ENCODE measurements around the gene ZNF319.

Gene ZNF319

DNA sequence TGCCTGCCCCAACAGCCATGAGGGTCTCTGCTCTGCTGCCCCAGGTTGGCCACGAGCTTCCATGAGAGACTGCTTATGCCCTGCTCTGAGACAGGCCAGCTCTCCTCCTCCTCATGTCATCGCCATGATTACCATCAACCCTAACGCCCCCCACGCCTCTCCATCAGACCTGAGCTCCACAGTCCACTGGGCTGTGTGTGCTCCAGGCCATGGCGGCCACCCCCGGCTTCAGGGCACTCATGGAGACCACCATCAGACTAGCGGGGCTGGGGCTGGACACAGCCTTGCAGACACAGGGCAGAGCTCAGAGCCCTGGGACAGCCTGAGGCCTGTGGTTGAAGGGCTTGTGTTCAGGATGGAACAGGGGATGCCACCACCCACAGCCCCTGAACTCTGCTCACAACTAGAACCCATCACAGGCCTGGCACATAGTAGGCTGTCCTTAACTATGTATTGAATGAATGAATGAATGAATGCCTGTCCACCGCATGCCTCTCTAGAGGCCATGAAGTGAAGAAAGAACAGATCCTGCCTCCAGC lies 44.1 kb downstream of the ZNF319 start:
- no peak for DNase-seq (ENCODE audit: low read depth)

DNA sequence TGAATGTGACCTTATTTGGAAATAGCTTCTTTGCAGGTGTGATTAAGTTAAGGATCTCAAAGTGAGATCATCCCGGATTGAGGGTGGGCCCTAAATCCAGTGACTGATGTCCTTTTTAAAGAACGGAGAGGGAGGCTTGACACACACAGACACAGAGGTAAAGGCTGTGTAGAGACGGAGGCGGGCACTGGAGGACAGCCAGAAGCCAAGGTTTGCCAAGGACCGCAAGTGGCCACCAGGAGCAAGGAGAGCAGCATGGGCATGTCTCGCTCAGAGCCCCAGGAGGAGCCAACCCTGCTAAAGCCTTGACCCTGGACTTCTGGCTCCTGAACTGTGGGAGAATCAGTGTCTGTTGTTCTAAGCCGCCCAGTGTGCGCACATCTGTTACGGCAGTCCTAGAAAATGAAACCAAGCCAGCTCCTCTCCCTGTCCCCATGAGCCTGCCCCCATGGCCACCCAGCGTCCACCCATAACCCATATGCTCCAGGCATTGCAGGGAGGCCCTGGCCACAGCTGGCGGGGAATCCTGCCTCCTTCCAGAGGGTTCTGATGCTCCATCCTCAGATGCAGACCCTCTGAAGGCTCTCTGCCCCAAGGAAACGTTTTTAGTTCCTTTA lies 44.8 kb downstream of the ZNF319 start:
- no peak for DNase-seq (ENCODE audit: low read depth)

DNA sequence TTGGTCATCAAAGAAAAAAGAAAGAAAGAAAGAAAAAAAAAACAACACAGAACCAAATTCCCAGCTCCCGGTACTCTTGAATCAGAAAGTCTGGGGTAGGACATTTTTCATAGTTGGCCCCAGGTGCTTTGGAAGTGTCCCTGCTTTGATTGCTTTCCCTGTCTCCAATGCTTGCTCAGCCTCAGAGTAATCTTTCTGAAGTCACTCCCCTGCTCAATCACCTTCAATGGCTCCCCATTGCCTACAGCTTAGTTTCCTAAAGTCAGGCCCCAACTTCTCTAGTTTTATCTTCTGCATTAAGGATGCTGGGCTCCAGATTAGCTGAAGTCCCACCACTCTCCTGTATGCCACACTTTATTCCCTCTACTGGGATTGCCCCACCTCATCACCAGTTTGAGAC lies 46.6 kb downstream of the ZNF319 start:
- DNase-seq (ENCODE audit: low read depth), result no peak

DNA sequence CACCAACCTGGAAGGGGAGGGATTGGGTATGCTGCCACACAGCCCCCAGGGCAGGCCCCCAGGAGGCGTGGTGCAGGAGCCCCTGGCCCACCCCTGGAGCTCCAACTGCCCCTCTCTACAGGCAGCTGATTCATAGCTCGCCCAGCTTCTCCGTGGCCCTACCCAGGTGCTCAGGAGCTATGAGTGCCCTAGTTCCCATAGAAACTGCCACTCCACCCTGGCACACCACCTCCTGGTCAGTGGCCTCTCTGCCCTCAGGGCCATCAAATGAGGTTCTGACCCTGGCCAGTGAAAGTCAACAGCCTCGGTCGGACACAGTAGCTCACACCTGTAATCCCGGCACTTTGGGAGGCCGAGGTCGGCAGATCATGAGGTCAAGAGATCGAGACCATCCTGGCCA lies 47.6 kb downstream of the ZNF319 start:
- DNase-seq (ENCODE audit: low read depth), result no peak

DNA sequence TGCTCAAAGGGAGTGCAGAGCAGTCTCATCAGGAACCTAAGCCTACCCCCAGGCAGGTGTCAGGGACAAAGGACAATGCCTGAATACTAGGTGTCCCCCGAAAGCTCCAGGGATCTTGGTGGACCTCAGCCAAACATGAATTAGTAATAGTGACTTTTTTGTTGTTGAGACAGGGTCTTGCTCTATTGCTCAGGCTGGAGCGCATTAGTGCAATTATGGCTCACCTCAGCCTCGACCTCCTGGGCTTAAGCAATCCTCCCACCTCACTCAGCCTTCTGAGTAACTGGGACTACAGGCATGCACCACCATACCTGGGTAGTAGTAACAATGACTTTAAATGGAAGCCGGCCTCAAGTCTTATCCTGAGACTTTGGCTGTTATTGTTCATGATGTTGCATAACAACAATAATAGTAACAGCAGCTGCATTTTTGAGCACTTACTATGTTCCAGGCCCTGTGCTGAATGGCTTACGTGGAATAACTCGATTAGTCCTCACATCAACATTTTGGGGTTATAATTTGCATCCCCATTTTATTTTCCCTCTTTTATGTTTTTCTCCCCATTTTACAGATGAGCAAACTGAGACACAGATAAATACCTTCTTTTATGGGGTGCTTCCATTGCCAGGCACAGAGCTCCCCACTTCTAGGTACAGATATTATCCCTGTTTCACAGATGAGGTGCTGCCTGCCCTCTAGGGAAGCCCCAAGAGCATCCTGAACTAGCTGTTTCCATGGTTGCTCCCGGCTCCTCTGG lies 49.1 kb downstream of the ZNF319 start:
- DNase-seq (ENCODE audit: low read depth), result no peak

DNA sequence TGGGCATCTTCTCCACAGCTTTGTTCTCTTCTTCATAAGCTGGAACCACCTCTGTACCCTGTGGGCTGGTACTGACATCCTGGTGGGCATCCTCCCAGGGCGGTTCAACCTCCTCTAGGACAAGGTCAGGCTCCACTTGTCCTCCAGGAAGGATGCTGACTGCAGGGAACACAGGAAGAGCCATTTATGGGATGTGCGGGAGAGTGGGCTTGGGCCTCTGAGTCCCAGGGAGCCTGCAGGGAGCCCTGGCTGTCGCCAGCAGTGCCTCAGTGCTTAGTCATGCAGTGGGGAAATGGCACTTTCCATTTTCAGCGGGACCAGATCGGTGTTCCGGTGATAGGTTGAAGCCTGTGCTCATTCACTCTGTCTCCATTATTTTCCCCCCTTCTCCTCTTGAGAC lies 50.1 kb downstream of the ZNF319 start:
- DNase-seq (ENCODE audit: low read depth), result no peak

DNA sequence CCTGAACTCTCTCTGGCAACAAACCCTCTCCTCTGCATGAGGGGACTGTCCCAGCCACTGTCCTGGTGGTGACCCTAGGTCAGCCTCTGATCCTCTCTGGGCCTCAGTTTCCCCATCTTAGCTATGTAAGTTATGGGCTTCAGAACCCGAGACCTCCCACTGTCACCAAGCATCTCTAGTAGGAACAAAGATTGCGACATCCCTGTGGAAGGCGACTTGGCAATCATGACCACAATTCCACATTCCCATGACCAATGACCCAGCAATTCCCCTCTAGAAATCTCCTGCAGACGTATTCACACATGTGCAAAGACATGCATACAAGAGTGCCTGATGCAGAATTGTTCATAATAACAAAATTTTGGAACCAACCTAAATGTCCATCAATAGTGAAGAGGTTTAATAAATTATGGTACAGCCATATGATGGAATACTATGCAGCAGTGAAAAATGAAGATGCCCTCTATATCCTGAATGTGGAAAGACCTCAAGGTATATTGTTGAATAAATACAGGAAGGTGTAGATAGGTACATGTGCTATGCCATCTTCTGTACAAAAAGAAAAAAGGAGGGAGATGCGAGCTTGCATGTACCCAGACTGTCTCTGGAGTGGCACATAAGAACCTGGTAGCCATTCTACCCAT lies 50.8 kb downstream of the ZNF319 start:
- DNase-seq (ENCODE audit: low read depth), result no peak

DNA sequence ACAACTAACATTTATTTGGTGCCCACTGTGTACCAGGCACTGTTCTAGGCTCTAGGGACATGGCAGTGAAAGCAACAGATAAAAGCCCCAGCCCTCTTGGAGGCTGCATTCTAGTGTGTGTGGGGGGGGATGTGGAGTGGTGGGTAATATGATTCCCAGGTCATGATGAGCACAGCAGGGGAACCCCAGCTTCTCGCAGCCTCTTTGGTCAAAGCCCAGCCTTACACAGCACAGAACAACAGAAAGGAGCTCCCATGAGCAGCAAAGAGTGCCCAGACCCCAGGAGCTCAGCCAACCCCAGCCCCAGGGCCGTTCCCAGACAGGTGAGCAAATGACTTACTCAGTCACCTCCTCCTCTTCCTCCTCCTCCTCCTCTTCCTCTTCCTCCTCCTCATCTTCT lies 51.5 kb downstream of the ZNF319 start:
- DNase-seq (ENCODE audit: low read depth), result no peak

DNA sequence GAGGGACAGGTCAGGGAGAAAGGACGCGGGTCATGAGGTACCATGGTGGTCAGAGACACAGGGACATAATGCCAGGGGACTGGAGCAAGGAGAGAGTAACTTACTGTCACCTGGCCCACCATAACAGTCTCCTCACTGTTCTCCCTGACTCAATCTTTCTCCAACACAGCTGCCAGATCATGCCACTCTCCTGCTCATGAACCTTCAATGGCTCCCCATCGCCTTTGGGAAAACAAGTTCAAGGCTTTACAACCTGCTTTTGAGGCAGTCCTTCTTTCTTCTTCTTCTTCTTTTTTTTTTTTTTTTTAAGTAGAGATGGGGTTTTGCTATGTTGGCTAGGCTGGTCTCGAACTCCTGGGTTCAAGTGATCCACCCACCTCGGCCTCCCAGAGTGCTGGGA lies 52.4 kb downstream of the ZNF319 start:
- no peak for DNase-seq (ENCODE audit: low read depth)

DNA sequence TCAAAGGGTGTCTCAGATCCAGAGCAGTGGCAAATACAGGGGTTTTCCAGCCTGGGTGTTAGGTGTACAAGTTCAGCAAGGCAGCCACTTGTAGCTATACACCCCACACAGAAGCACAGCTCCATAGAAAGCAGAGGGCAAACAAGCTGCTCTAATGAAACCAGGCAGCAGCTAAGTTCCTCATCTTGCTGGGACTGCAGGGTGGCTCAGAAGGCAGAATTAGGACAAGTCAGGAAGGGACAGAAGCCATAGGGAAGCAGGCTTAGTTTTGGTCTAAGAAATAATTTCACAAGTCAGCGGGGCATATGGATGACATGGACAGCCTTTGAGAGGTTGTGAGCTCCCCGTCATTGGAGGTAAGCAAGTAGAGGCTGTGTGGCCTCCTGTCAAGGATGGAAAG lies 53.2 kb downstream of the ZNF319 start:
- DNase-seq (ENCODE audit: low read depth), result no peak

DNA sequence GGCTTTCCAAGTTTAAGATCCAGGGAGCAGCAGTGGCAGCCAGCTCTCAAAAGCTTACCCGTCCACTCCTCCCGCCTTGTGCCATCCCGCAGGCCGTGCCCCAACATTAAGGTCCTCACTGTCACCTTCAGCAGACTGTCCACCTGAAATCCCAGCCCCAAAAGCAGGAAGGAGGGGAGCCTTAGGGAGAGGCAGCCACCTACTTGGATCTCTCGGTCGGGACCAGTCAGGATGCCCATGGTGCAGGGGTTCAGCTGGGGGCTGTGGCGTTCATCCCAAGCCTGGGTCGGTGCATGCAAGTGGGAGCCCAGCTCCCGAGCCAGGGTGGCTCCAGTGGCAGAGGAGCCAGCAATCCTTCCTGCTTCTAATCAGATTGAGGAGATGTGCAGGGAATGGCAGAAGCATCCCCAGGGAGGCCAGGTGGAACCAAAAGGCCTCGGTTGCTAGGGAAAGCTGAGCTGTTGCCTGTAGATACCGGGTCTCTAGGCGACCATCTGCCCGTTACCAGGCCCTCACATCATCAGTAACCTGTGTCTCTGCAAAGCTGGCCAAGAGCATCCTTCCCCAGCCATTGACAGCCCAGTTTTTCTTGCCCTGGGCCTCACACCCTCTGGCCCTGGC lies 54.2 kb downstream of the ZNF319 start:
- DNase-seq (ENCODE audit: low read depth), result no peak

DNA sequence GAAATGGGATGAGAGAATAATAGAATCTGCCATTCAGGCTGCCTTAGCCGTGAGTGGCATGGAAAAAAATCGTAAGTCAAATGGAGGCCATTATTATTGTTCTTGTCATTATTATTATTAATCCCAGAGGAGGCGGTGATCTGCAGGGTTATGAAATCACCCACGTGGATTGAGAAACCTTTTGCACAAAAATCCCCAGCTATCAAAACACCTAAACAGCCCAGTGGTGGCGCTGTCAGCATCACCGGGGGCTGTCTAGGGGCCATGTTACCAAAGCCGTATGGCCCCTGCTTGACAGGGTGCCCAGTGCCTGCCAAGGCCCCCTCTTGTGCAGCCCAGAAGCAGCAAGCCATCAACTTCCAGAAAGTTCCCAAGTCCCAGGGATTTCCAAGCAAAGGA lies 54.7 kb downstream of the ZNF319 start:
- DNase-seq (ENCODE audit: low read depth), result no peak

DNA sequence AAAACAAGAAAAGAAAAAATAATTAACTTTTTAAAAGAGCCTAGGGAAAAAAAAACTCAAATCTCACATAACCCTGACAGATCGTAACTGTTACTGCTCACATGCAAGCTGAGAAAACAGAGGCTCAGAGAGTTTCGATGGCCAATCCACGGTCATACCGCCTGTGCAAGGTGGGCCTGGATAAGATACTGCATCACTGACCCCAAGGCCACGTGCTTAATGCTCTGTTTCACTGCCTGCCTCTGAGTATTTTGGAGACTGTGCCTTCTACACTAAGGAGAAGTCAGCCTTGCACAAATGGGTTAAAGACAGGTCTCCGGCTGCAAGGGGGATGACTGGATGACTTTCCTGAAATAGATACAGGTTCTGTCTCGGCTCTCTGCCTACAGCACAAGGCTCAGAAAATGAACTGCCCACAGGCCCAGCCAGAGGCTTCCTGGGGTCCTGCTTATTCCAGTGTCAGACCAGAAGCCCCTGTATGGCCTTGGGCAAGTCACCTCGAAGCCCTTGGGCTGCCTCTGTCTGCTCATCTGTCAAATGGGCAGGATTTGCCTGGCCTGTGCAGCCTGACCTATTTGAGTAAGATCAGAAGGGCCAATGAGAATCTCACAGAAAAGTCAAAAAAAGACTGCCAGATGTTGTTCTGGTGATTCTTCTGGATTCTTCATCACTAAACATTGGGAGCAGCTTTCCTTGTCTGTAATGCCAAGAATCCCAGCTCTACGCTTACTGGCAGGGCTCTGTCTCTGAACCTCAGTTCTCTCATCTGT lies 55.3 kb downstream of the ZNF319 start:
- no peak for DNase-seq (ENCODE audit: low read depth)
